OCI-LY7 (cell line): ENCODE results near the gene SNCB.

Experiments used
- CTCF ChIP-seq: fragments of 200-600 bp; sonication (generic); conservative IDR thresholded peaks from 2 replicates; pipeline ENCODE4 v1.5.1; 2014; ENCODE audit warnings: mild to moderate bottlenecking, antibody characterized with exemption, low read length, moderate library complexity, mixed read lengths
- EZH2phosphoT487 ChIP-seq: fragments of 200-600 bp; sonication (generic); IDR thresholded peaks from 2 replicates; pipeline ENCODE4 v1.6.1; 2018; ENCODE audit warnings: low read depth, borderline replicate concordance, mild to moderate bottlenecking, mixed run types, antibody characterized with exemption, low read length, moderate library complexity, mixed read lengths

- TF ChIP-seq CTCF (no peak), EZH2phosphoT487 (no peak)
Observed at GRCh38 chr5:176611435-176611834, 18.9 kb downstream of the SNCB start.
